K562 (cell line): ENCODE data around the gene C16orf92. TPM values are rescaled to one million over a fixed set of nuclear protein-coding genes. Genes with fewer than 3 reads are reported as not detected.

ENCODE experiments used
- ATAC-seq: fragments of 200-7000 bp; cut with Tn5 transposase; 3 replicates; pipeline ENCODE4 v1.9.1; 2020; ENCODE audit warnings: moderate library complexity
- BruUV-seq: library from RNA; stranded (reverse); fragments of 400-500 nt; replicated peaks from 2 replicates; lab custom pipeline; 2021; lab: Mats Ljungman, UMichigan
- CTCF ChIA-PET: fragments of 300-600 bp; formaldehyde crosslinking; extraction: SDS; loops from one replicate; lab custom pipeline; 2021; ENCODE audit warnings: low intra/inter-chr PET ratio; lab: Yijun Ruan, JAX
- POLR2A ChIA-PET: fragments of 300-600, 350-650 bp; sonication (Branson Sonifier 250); formaldehyde crosslinking; extraction: SDS; loops from one replicate; lab custom pipeline; 2021; ENCODE audit warnings: antibody characterized with exemption, inconsistent platforms; lab: Yijun Ruan, JAX
- DNase-seq, 4 experiments: peaks; one replicate each; pipeline versions ENCODE4 v3.0.0 to v3.0.0-alpha.2; 2011 to 2018; ENCODE audit warnings: low spot score in 3 of 4, mixed read lengths in 3 of 4; ENCODE audit errors: extremely low read depth in 1 of 4
- FAIRE-seq: peaks from 2 replicates; lab custom pipeline; 2011; peaks lifted over from hg19 to GRCh38; lab: Jason Lieb, UNC
- H2AFZ ChIP-seq: 2 replicates; pipeline ENCODE4 v1.6.0; 2011; ENCODE audit warnings: low read depth, low read length, control low read depth, inconsistent platforms
- H3K27ac ChIP-seq: fragments of 200-600 bp; 3 replicates; pipeline ENCODE4 v1.8.0; 2011; ENCODE audit warnings: low read depth, mild to moderate bottlenecking, control low read depth, inconsistent platforms, low read length, moderate library complexity, mixed read lengths; ENCODE audit errors: extremely low read depth
- H3K27me3 ChIP-seq, 2 experiments: fragments of 300-600 bp in 1 of 2; 2 replicates in 1 of 2; 3 replicates in 1 of 2; pipeline versions ENCODE4 v1.6.0 to v1.8.0; 2011; ENCODE audit warnings: inconsistent platforms in 2 of 2, low read length in 2 of 2, mild to moderate bottlenecking in 1 of 2, mixed read lengths in 1 of 2, moderate library complexity in 1 of 2; ENCODE audit not compliant: control insufficient read depth in 2 of 2, insufficient read depth in 2 of 2
- H3K36me3 ChIP-seq: fragments of 300-600 bp; 3 replicates; pipeline ENCODE4 v1.8.0; 2011; ENCODE audit warnings: mild to moderate bottlenecking, low read length, inconsistent platforms; ENCODE audit not compliant: control insufficient read depth, insufficient read depth
- H3K4me1 ChIP-seq, 2 experiments: fragments of 200-600 bp in 1 of 2; replicated peaks in 1 of 2; 2 replicates in 1 of 2; 3 replicates in 1 of 2; pipeline versions ENCODE4 v1.5.1 to v1.8.0; 2011; ENCODE audit warnings: inconsistent platforms in 2 of 2, low read length in 2 of 2, mild to moderate bottlenecking in 1 of 2, mixed read lengths in 1 of 2, moderate library complexity in 1 of 2; ENCODE audit not compliant: control insufficient read depth in 2 of 2, insufficient read depth in 2 of 2
- H3K4me2 ChIP-seq: 2 replicates; pipeline ENCODE4 v1.6.1; 2011; ENCODE audit warnings: low read length, control low read depth, inconsistent platforms, mixed read lengths; ENCODE audit not compliant: insufficient read depth
- H3K4me3 ChIP-seq: fragments of 200-600 bp; sonication (generic), shearing (Covaris generic); 2 replicates; pipeline ENCODE4 v1.5.1; 2016; ENCODE audit warnings: control low read depth, inconsistent platforms
- H3K79me2 ChIP-seq: fragments of 200-600 bp; 3 replicates; pipeline ENCODE4 v1.8.0; 2011; ENCODE audit warnings: low read length, inconsistent platforms; ENCODE audit not compliant: control insufficient read depth, insufficient read depth
- H3K9ac ChIP-seq, 2 experiments: 2 replicates each; pipeline versions ENCODE4 v1.6.0 to v1.6.1; 2011; ENCODE audit warnings: low read depth in 2 of 2, low read length in 2 of 2, control low read depth in 1 of 2, inconsistent platforms in 1 of 2, mild to moderate bottlenecking in 1 of 2, mixed read lengths in 1 of 2; ENCODE audit not compliant: insufficient read depth in 1 of 2
- H3K9me1 ChIP-seq: one replicate; pipeline ENCODE4 v1.6.0; 2011; ENCODE audit warnings: inconsistent platforms, mild to moderate bottlenecking, low read length, moderate library complexity; ENCODE audit not compliant: control insufficient read depth, insufficient read depth
- H3K9me3 ChIP-seq: replicated peaks from 2 replicates; pipeline ENCODE4 v1.5.1; 2011; ENCODE audit warnings: low read depth, low read length, inconsistent platforms; ENCODE audit not compliant: control insufficient read depth, insufficient read depth
- H4K20me1 ChIP-seq: replicated peaks from 2 replicates; pipeline ENCODE4 v1.6.1; 2011; ENCODE audit warnings: low read length, inconsistent platforms, mixed read lengths; ENCODE audit not compliant: control insufficient read depth, insufficient read depth
- CBFB ChIP-seq: sonication (generic); formaldehyde crosslinking; IDR thresholded peaks from 2 replicates; pipeline ENCODE4 v1.4.0; 2020; ENCODE audit warnings: mild to moderate bottlenecking, missing genetic modification reagents
- ESRRA ChIP-seq: fragments of 450-650 bp; IDR thresholded peaks from 2 replicates; pipeline ENCODE4 v1.6.1; 2014; ENCODE audit warnings: low read depth, mild to moderate bottlenecking, moderate library complexity, borderline replicate concordance
- HSF4 ChIP-seq: fragments of 250-450 bp; sonication (Bioruptor Pico); IDR thresholded peaks from 2 replicates; pipeline ENCODE4 v2.1.2; 2022; ENCODE audit warnings: mild to moderate bottlenecking, moderate library complexity, borderline replicate concordance
- NCOR1 ChIP-seq: fragments of 450-650 bp; IDR thresholded peaks from 2 replicates; pipeline ENCODE4 v1.6.1; 2016; ENCODE audit warnings: mild to moderate bottlenecking, moderate library complexity
- NFIC ChIP-seq: fragments of 450-650 bp; IDR thresholded peaks from 2 replicates; pipeline ENCODE4 v1.6.1; 2017; ENCODE audit warnings: mild to moderate bottlenecking, inconsistent platforms
- RBM25 ChIP-seq: fragments of 200-400 bp; formaldehyde crosslinking; IDR thresholded peaks from 2 replicates; pipeline ENCODE4 v1.6.1; 2018; ENCODE audit warnings: low read length, low read depth, moderate library complexity; ENCODE audit not compliant: severe bottlenecking
- RHOXF2B ChIP-seq: fragments of 250-450 bp; sonication (Bioruptor Pico); conservative IDR thresholded peaks from 2 replicates; pipeline ENCODE4 v1.5.1; 2021
- TCFL5 ChIP-seq: fragments of 250-450 bp; sonication (Bioruptor Pico); conservative IDR thresholded peaks from 2 replicates; pipeline ENCODE4 v1.6.1; 2021; ENCODE audit warnings: mild to moderate bottlenecking, moderate library complexity, matching md5 sums
- TOE1 ChIP-seq, 2 experiments: fragments of 450-650 bp in 1 of 2; sonication (generic) in 1 of 2; formaldehyde crosslinking in 1 of 2; IDR thresholded peaks; 2 replicates each; pipeline versions ENCODE4 v1.7.1 to v1.8.0; 2016 to 2022; ENCODE audit warnings: borderline replicate concordance in 2 of 2, mild to moderate bottlenecking in 2 of 2, antibody characterized with exemption in 1 of 2, inconsistent platforms in 1 of 2, low read depth in 1 of 2, missing genetic modification reagents in 1 of 2, moderate library complexity in 1 of 2
- TRIM24 ChIP-seq, 2 experiments: fragments of 450-650 bp; IDR thresholded peaks; 2 replicates each; pipeline ENCODE4 v1.6.1; 2016
- ZNF133 ChIP-seq: fragments of 250-450 bp; sonication (Bioruptor Pico); IDR thresholded peaks from 2 replicates; pipeline ENCODE4 v1.4.0; 2020; ENCODE audit warnings: mild to moderate bottlenecking
- ZNF586 ChIP-seq: fragments of 450-650 bp; formaldehyde crosslinking; conservative IDR thresholded peaks from 2 replicates; pipeline ENCODE4 v1.4.0; 2020; ENCODE audit warnings: mild to moderate bottlenecking, moderate library complexity
- ZNF764 ChIP-seq: fragments of 250-450 bp; sonication (Bioruptor Pico); IDR thresholded peaks from 2 replicates; pipeline ENCODE4 v1.4.0; 2020; ENCODE audit warnings: low read depth, mild to moderate bottlenecking, moderate library complexity
- ZNF766 ChIP-seq: fragments of 200-800 bp; sonication (Bioruptor generic); conservative IDR thresholded peaks from 2 replicates; pipeline ENCODE4 v1.6.1; 2016; ENCODE audit warnings: missing genetic modification characterization, missing compliant biosample characterization
- WGBS: fragments of 100-300 bp; shearing (Covaris generic); methylation state at CpG from one replicate; pipeline ENCODE4 v1.1.6; 2016; ENCODE audit warnings: low coverage, mixed read lengths; ENCODE audit not compliant: insufficient coverage; ENCODE audit errors: missing lambda C conversion rate; 5-methylcytosine and 5-hydroxymethylcytosine counted together
- in situ Hi-C: fragments of 300-500 bp; cut with MboI; formaldehyde crosslinking; loops from 4 replicates; pipeline ENCODE4 v1.15.0; 2018; ENCODE audit warnings: inconsistent platforms, mixed read lengths
- intact Hi-C: fragments of 100-400 bp; cut with micrococcal nuclease; formaldehyde crosslinking; loops from 2 replicates; pipeline ENCODE4 v1.14.2; 2022
- polyA plus RNA-seq, 8 experiments: library from polyadenylated mRNA; depleted of rRNA in 4 of 8; stranded (reverse) in 5 of 8; unstranded in 3 of 8; fragments of >200 nt; fragmentation: Nextera tagmentation in 2 of 8; fragmentation: Illumina TruSeq in 1 of 8; extraction: Ambion mirVana in 2 of 8; extraction: Trizol in 1 of 8; gene quantifications; 2 replicates each; pipeline versions ENCODE4 v1.2.1 to v1.2.3, GENCODE V29; 2011 to 2014; ENCODE audit warnings: inconsistent platforms in 1 of 8, missing spikeins in 1 of 8
- total RNA-seq, 7 experiments: library from RNA; depleted of rRNA in 6 of 7; stranded (reverse); fragments of >200 nt in 6 of 7; fragmentation: Illumina TruSeq in 2 of 7; extraction: Trizol in 2 of 7; gene quantifications; 2 replicates each; pipeline versions ENCODE4 v1.2.1 to v1.2.3, GENCODE V29; 2011 to 2021; ENCODE audit warnings: low replicate concordance in 1 of 7

Gene C16orf92
- total and polyA plus RNA-seq, 9 of the 15 experiments (the other 6 are each of a cell fraction or from before 2014, with no cell fraction given): not detected

DNA sequence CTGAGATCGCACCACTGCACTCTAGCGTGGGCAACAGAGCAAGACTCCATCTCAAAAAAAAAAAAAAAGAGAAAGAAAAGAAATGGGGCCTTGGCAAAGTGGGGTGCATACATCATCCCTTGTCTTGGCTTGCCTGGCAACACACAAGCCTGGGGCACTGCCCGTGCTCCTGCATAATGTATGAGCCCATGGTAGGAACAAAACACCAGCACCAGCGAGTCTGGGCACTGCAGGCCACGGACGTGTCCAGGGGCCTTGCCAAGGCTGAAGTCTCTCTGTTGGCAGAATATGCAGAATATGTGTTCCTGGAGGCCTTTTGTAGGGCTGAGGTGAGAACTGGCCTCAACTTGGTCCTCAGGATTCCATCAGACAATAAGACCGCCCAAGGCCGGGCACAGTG is 26.9 kb downstream of the C16orf92 start:
- FAIRE-seq (no peak), ATAC-seq (no peak), DNase-seq (no peak)
- H2AFZ ChIP-seq: no peak overlapping the region
- H3K79me2 ChIP-seq: peaks cover 14% of the 10 kb centered on the region; the same call in 2 of the 3 replicates
- no peaks in the 10 kb centered on the region for H3K36me3 ChIP-seq
- no peak overlapping the region for H3K27ac ChIP-seq
- TF ChIP-seq ZNF133 (CRISPR knock-in tag): no peak
- TF ChIP-seq RHOXF2B (CRISPR knock-in tag): no peak
- no peak for TF ChIP-seq NFIC
- TF ChIP-seq ZNF766 (CRISPR knock-in tag): no peak
- no peak for TF ChIP-seq ESRRA
- no peak for TF ChIP-seq NCOR1
- no peak for TF ChIP-seq ZNF586
- TF ChIP-seq CBFB (CRISPR knock-in tag): no peak
- TF ChIP-seq RBM25: no peak
- TF ChIP-seq TOE1 (IDR thresholded peaks at IDR 0.05; ENCODE audit: borderline replicate concordance): no peak
- TF ChIP-seq TOE1 (CRISPR knock-in tag; IDR thresholded peaks at IDR 0.05; ENCODE audit: borderline replicate concordance, low read depth): no peak
- TF ChIP-seq TCFL5: no peak
- no peak for TF ChIP-seq TRIM24 (IDR thresholded peaks at IDR 0.05)
- no peak for TF ChIP-seq ZNF764
- no peak for TF ChIP-seq HSF4 (CRISPR knock-in tag)
- H4K20me1 ChIP-seq: peaks cover 4% of the 10 kb centered on the region; the same call in 1 of the 2 replicates
- no peak overlapping the region for H3K4me3 ChIP-seq
- WGBS: 78% methylated on average over 6 of the region's 8 CpGs
- H3K4me2 ChIP-seq: no peak overlapping the region
- H3K27me3 ChIP-seq: no peaks in the 10 kb centered on the region; a peak in 1 of 5 replicates
- intact Hi-C loops (loop anchor here (5.0 kb wide), 1 partner anchor 42 kb away; the partner anchor contains the start of gene TBX6), in situ Hi-C loops (no loop called here)
- H3K9ac ChIP-seq: peak overlapping the region in 1 of 2 experiments; percentile 39; a peak in 1 of 4 replicates
- peaks cover 18 to 32% of the 10 kb centered on the region in 2 experiments for H3K4me1 ChIP-seq
- no peaks in the 10 kb centered on the region for H3K9me3 ChIP-seq
- H3K9me1 ChIP-seq: no peaks in the 10 kb centered on the region
- BruUV-seq: no TSS peak
- ChIA-PET POLR2A (no interaction called here), CTCF (interaction anchor here (0.7 kb wide), 1 partner anchor 43 kb away, joined by 3 read pairs; no protein-coding TSS in a partner anchor)
